ENCODE measurements around the gene TMEM222.

TMEM222 gene

DNA sequence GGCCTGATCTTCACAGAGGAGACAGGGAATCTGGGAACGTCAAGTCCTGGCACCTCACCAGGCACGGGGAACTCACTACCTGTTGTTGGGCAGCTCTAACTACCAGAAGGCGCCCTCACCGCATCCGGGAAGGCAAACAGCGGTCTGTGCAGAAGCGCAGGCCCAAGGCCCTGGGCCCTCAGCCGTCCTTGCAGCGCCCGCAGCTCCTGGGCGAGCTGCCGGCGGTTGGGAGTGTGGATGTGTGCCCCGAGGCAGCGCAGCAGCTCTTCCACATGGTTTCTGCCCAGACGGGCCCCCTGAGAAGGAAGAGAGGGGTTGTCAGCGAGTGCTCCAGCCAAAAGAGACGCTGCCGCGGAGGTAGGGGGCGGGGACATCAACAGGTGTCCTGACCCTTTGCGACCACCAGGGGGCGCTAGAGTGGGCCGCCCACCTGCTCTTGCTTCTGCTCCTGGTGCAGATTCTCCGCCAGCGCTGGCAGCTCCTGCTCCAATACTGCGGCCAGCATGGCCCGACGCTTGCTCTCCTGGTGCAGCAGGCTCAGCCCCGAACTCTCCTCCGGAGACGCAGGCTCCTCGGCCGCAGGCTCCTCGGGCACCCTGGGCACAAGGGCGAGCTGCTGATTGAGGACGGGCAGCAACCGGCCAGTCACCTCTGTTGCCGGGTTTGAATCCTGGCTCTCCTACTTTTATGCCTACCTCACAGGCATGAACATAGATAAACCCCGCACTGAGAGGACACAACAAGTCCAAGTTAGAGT, 35.5 kb downstream of the TMEM222 start:
- peak overlapping the region in 1 of 2 experiments; percentile 43; a peak in 2 of 4 replicates for H3K4me3 ChIP-seq (ENCODE audit: low read depth in 1 of 2, low read length in 2 of 2)
- no peaks in the 10 kb centered on the region for H3K36me3 ChIP-seq (ENCODE audit: insufficient read depth, low read length)
- peak overlapping the region; percentile 3; the same call in 1 of the 2 replicates for H3K27ac ChIP-seq (ENCODE audit: low read length)
- no peaks in the 10 kb centered on the region for H3K27me3 ChIP-seq (ENCODE audit: insufficient read depth, low read length, poor library complexity)
- peak overlapping the region; percentile 46 for H2AFZ ChIP-seq (ENCODE audit: low read depth, low read length)
- H3K4me1 ChIP-seq (ENCODE audit: insufficient read depth, low read length) = peaks cover 14% of the 10 kb centered on the region
- peak overlapping the region; percentile 46 for H3K9ac ChIP-seq (ENCODE audit: low read depth, low read length)
- H3K79me2 ChIP-seq (ENCODE audit: insufficient read depth, low read length) = no peaks in the 10 kb centered on the region
- ATAC-seq (ENCODE audit: insufficient read depth, low read depth) (peak; percentile 87), DNase-seq (peak; percentile 85)
- no peak for TF ChIP-seq EZH2 (IDR thresholded peaks at IDR 0.05; ENCODE audit: borderline replicate concordance, low read depth, low read length, severe bottlenecking)
- TF ChIP-seq, protein P1, sequence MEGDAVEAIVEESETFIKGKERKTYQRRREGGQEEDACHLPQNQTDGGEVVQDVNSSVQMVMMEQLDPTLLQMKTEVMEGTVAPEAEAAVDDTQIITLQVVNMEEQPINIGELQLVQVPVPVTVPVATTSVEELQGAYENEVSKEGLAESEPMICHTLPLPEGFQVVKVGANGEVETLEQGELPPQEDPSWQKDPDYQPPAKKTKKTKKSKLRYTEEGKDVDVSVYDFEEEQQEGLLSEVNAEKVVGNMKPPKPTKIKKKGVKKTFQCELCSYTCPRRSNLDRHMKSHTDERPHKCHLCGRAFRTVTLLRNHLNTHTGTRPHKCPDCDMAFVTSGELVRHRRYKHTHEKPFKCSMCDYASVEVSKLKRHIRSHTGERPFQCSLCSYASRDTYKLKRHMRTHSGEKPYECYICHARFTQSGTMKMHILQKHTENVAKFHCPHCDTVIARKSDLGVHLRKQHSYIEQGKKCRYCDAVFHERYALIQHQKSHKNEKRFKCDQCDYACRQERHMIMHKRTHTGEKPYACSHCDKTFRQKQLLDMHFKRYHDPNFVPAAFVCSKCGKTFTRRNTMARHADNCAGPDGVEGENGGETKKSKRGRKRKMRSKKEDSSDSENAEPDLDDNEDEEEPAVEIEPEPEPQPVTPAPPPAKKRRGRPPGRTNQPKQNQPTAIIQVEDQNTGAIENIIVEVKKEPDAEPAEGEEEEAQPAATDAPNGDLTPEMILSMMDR (IDR thresholded peaks at IDR 0.05; ENCODE audit: borderline replicate concordance, extremely low read depth, low read length, poor library complexity, severe bottlenecking) = peak; percentile 95
- peak overlapping the region; percentile 60 for H3K4me2 ChIP-seq (ENCODE audit: insufficient read depth, low read length)
- H4K20me1 ChIP-seq (ENCODE audit: insufficient read depth, low read length) = no peaks in the 10 kb centered on the region
- no peaks in the 10 kb centered on the region for H3K9me3 ChIP-seq (ENCODE audit: insufficient read depth, low read length, severe bottlenecking)

DNA sequence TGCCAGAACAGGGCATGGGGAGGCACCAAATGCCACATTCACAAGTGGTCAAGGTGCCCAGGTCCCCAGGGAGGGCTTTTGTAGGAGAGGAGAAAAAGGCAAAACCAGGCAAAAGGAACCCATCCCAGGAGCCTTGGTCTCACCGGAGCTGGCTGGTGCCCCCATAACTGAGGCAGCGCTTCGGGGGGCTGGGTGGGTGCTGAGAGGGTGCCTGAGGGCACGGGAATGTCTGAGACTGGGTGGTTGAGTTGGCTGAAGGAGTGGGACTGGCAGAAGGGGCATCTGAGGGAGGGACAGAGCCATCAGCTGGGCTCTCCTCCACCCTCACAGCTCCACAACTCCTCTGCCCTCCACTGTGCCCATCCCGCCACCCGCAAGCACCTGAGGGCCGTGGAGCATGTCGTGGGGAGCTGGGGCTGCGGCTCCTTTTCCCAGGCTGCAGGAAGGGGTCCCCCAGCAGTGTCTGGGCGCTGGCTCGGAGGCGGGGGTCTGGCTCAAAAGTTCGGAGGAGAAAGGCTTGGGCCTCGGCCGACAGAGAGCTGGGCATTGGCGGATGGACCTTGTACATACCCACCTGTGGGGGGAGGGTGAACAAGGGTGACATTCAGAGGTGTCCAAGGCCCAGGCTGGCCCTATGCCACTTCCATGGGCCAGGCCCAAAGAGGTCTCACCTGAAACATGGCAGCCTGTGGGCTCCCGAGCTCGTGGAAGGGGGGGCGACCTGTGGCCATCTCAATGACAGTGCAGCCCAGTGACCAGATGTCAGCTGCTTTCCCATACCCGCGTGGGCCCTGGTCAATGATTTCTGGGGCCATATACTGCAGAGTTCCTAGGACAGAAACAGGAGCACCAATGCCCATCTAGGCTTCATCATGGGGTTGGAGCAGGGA, 36.3 kb downstream of the TMEM222 start:
- Histone ChIP-seq H3K4me3 (ENCODE audit: low read depth in 1 of 2, low read length in 2 of 2) (no peak overlapping the region), H3K4me2 (ENCODE audit: insufficient read depth, low read length) (peak overlapping the region; percentile 60), H3K27me3 (ENCODE audit: insufficient read depth, low read length, poor library complexity) (no peaks in the 10 kb centered on the region), H3K9me3 (ENCODE audit: insufficient read depth, low read length, severe bottlenecking) (no peaks in the 10 kb centered on the region), H3K79me2 (ENCODE audit: insufficient read depth, low read length) (no peaks in the 10 kb centered on the region), H3K4me1 (ENCODE audit: insufficient read depth, low read length) (peaks cover 14% of the 10 kb centered on the region), H2AFZ (ENCODE audit: low read depth, low read length) (no peak overlapping the region), H4K20me1 (ENCODE audit: insufficient read depth, low read length) (no peaks in the 10 kb centered on the region), H3K9ac (ENCODE audit: low read depth, low read length) (no peak overlapping the region; the same call in 1 of the 2 replicates), H3K27ac (ENCODE audit: low read length) (no peak overlapping the region), H3K36me3 (ENCODE audit: insufficient read depth, low read length) (no peaks in the 10 kb centered on the region)
- DNase-seq (no peak), ATAC-seq (ENCODE audit: insufficient read depth, low read depth) (no peak)
- no peak for TF ChIP-seq EZH2 (IDR thresholded peaks at IDR 0.05; ENCODE audit: borderline replicate concordance, low read depth, low read length, severe bottlenecking)
- TF ChIP-seq, protein P1 (IDR thresholded peaks at IDR 0.05; ENCODE audit: borderline replicate concordance, extremely low read depth, low read length, poor library complexity, severe bottlenecking) = no peak

DNA sequence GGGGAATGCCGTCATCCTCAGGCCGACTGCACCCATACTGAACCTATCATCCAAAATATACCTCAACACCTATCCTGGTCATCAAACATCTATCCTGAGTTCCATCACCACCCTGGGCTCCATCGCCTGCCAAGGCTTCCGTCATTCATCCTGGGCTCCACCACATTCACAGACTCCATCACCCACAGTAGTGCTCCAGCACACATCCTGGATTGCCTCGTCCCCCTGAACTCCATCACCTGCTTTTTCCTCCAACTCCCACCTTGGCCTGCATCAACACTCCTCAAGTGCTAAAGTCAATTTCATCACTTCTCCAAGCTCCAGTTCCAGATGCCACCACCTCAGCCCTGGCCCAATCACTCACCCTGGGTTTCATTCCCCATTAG, 37.0 kb downstream of the TMEM222 start:
- DNase-seq = no peak
- TF ChIP-seq EZH2 (IDR thresholded peaks at IDR 0.05; ENCODE audit: borderline replicate concordance, low read depth, low read length, severe bottlenecking) = no peak
- TF ChIP-seq, protein P1 (IDR thresholded peaks at IDR 0.05; ENCODE audit: borderline replicate concordance, extremely low read depth, low read length, poor library complexity, severe bottlenecking) = no peak
- Histone ChIP-seq H2AFZ (ENCODE audit: low read depth, low read length) (no peak overlapping the region), H3K27ac (ENCODE audit: low read length) (no peak overlapping the region), H3K36me3 (ENCODE audit: insufficient read depth, low read length) (no peaks in the 10 kb centered on the region), H4K20me1 (ENCODE audit: insufficient read depth, low read length) (no peaks in the 10 kb centered on the region), H3K79me2 (ENCODE audit: insufficient read depth, low read length) (no peaks in the 10 kb centered on the region), H3K4me1 (ENCODE audit: insufficient read depth, low read length) (peaks cover 14% of the 10 kb centered on the region), H3K9ac (ENCODE audit: low read depth, low read length) (no peak overlapping the region), H3K4me3 (ENCODE audit: low read depth in 1 of 2, low read length in 2 of 2) (no peak overlapping the region), H3K27me3 (ENCODE audit: insufficient read depth, low read length, poor library complexity) (no peaks in the 10 kb centered on the region), H3K4me2 (ENCODE audit: insufficient read depth, low read length) (no peak overlapping the region), H3K9me3 (ENCODE audit: insufficient read depth, low read length, severe bottlenecking) (no peaks in the 10 kb centered on the region)
- no peak for ATAC-seq (ENCODE audit: insufficient read depth, low read depth)
